K562 (cell line): ENCODE results near the gene ELMO1. TPM values are rescaled to one million over a fixed set of nuclear protein-coding genes. Genes with fewer than 3 reads are reported as not detected.

Experiments used
- ATAC-seq: fragments of 200-7000 bp; cut with Tn5 transposase; 3 replicates; pipeline ENCODE4 v1.9.1; 2020; ENCODE audit warnings: moderate library complexity
- BruUV-seq: library from RNA; stranded (reverse); fragments of 400-500 nt; replicated peaks from 2 replicates; lab custom pipeline; 2021; lab: Mats Ljungman, UMichigan
- CTCF ChIA-PET: fragments of 300-600 bp; formaldehyde crosslinking; extraction: SDS; loops from one replicate; lab custom pipeline; 2021; ENCODE audit warnings: low intra/inter-chr PET ratio; lab: Yijun Ruan, JAX
- POLR2A ChIA-PET: fragments of 300-600, 350-650 bp; sonication (Branson Sonifier 250); formaldehyde crosslinking; extraction: SDS; loops from one replicate; lab custom pipeline; 2021; ENCODE audit warnings: antibody characterized with exemption, inconsistent platforms; lab: Yijun Ruan, JAX
- DNase-seq, 4 experiments: peaks; one replicate each; pipeline versions ENCODE4 v3.0.0 to v3.0.0-alpha.2; 2011 to 2018; ENCODE audit warnings: low spot score in 3 of 4, mixed read lengths in 3 of 4; ENCODE audit errors: extremely low read depth in 1 of 4
- FAIRE-seq: peaks from 2 replicates; lab custom pipeline; 2011; peaks lifted over from hg19 to GRCh38; lab: Jason Lieb, UNC
- H2AFZ ChIP-seq: 2 replicates; pipeline ENCODE4 v1.6.0; 2011; ENCODE audit warnings: low read depth, low read length, control low read depth, inconsistent platforms
- H3K27ac ChIP-seq: fragments of 200-600 bp; 3 replicates; pipeline ENCODE4 v1.8.0; 2011; ENCODE audit warnings: low read depth, mild to moderate bottlenecking, control low read depth, inconsistent platforms, low read length, moderate library complexity, mixed read lengths; ENCODE audit errors: extremely low read depth
- H3K27me3 ChIP-seq, 2 experiments: fragments of 300-600 bp in 1 of 2; 2 replicates in 1 of 2; 3 replicates in 1 of 2; pipeline versions ENCODE4 v1.6.0 to v1.8.0; 2011; ENCODE audit warnings: inconsistent platforms in 2 of 2, low read length in 2 of 2, mild to moderate bottlenecking in 1 of 2, mixed read lengths in 1 of 2, moderate library complexity in 1 of 2; ENCODE audit not compliant: control insufficient read depth in 2 of 2, insufficient read depth in 2 of 2
- H3K36me3 ChIP-seq: fragments of 300-600 bp; 3 replicates; pipeline ENCODE4 v1.8.0; 2011; ENCODE audit warnings: mild to moderate bottlenecking, low read length, inconsistent platforms; ENCODE audit not compliant: control insufficient read depth, insufficient read depth
- H3K4me1 ChIP-seq, 2 experiments: fragments of 200-600 bp in 1 of 2; replicated peaks in 1 of 2; 2 replicates in 1 of 2; 3 replicates in 1 of 2; pipeline versions ENCODE4 v1.5.1 to v1.8.0; 2011; ENCODE audit warnings: inconsistent platforms in 2 of 2, low read length in 2 of 2, mild to moderate bottlenecking in 1 of 2, mixed read lengths in 1 of 2, moderate library complexity in 1 of 2; ENCODE audit not compliant: control insufficient read depth in 2 of 2, insufficient read depth in 2 of 2
- H3K4me2 ChIP-seq: 2 replicates; pipeline ENCODE4 v1.6.1; 2011; ENCODE audit warnings: low read length, control low read depth, inconsistent platforms, mixed read lengths; ENCODE audit not compliant: insufficient read depth
- H3K4me3 ChIP-seq: fragments of 200-600 bp; sonication (generic), shearing (Covaris generic); 2 replicates; pipeline ENCODE4 v1.5.1; 2016; ENCODE audit warnings: control low read depth, inconsistent platforms
- H3K79me2 ChIP-seq: fragments of 200-600 bp; 3 replicates; pipeline ENCODE4 v1.8.0; 2011; ENCODE audit warnings: low read length, inconsistent platforms; ENCODE audit not compliant: control insufficient read depth, insufficient read depth
- H3K9ac ChIP-seq, 2 experiments: 2 replicates each; pipeline versions ENCODE4 v1.6.0 to v1.6.1; 2011; ENCODE audit warnings: low read depth in 2 of 2, low read length in 2 of 2, control low read depth in 1 of 2, inconsistent platforms in 1 of 2, mild to moderate bottlenecking in 1 of 2, mixed read lengths in 1 of 2; ENCODE audit not compliant: insufficient read depth in 1 of 2
- H3K9me1 ChIP-seq: one replicate; pipeline ENCODE4 v1.6.0; 2011; ENCODE audit warnings: inconsistent platforms, mild to moderate bottlenecking, low read length, moderate library complexity; ENCODE audit not compliant: control insufficient read depth, insufficient read depth
- H3K9me3 ChIP-seq: replicated peaks from 2 replicates; pipeline ENCODE4 v1.5.1; 2011; ENCODE audit warnings: low read depth, low read length, inconsistent platforms; ENCODE audit not compliant: control insufficient read depth, insufficient read depth
- H4K20me1 ChIP-seq: replicated peaks from 2 replicates; pipeline ENCODE4 v1.6.1; 2011; ENCODE audit warnings: low read length, inconsistent platforms, mixed read lengths; ENCODE audit not compliant: control insufficient read depth, insufficient read depth
- CHD1 ChIP-seq: fragments of 200-600 bp; sonication (generic); IDR thresholded peaks from one replicate; pipeline ENCODE4 v1.6.1; 2012; ENCODE audit warnings: mild to moderate bottlenecking, moderate library complexity, low read length, inconsistent platforms
- EHMT2 ChIP-seq: fragments of 450-650 bp; IDR thresholded peaks from 2 replicates; pipeline ENCODE4 v1.6.1; 2018; ENCODE audit warnings: antibody characterized with exemption
- HEY1 ChIP-seq: fragments of 250-450 bp; sonication (Bioruptor Pico); IDR thresholded peaks from 2 replicates; pipeline ENCODE4 v1.5.0; 2020; ENCODE audit warnings: mild to moderate bottlenecking, moderate library complexity, borderline replicate concordance
- MYNN ChIP-seq, 2 experiments: sonication (generic); formaldehyde crosslinking in 1 of 2; IDR thresholded peaks; 2 replicates each; pipeline versions ENCODE4 v1.5.0 to v1.6.1; 2016 to 2020; ENCODE audit warnings: antibody characterized with exemption in 1 of 2, missing genetic modification reagents in 1 of 2
- NFXL1 ChIP-seq: fragments of 450-650 bp; formaldehyde crosslinking; IDR thresholded peaks from 2 replicates; pipeline ENCODE4 v1.4.0; 2021; ENCODE audit warnings: mild to moderate bottlenecking
- PCBP1 ChIP-seq: fragments of 200-400 bp; formaldehyde crosslinking; IDR thresholded peaks from 2 replicates; pipeline ENCODE4 v1.6.1; 2018; ENCODE audit warnings: mild to moderate bottlenecking, low read depth, low read length; ENCODE audit not compliant: poor library complexity, severe bottlenecking
- PML ChIP-seq: IDR thresholded peaks from 2 replicates; pipeline ENCODE4 v1.6.1; 2012; ENCODE audit warnings: low read length, inconsistent platforms
- ZNF197 ChIP-seq: fragments of 200-800 bp; sonication (Bioruptor generic); IDR thresholded peaks from 2 replicates; pipeline ENCODE4 v1.6.1; 2016; ENCODE audit warnings: low read depth, missing genetic modification characterization, missing compliant biosample characterization
- WGBS: fragments of 100-300 bp; shearing (Covaris generic); methylation state at CpG from one replicate; pipeline ENCODE4 v1.1.6; 2016; ENCODE audit warnings: low coverage, mixed read lengths; ENCODE audit not compliant: insufficient coverage; ENCODE audit errors: missing lambda C conversion rate; 5-methylcytosine and 5-hydroxymethylcytosine counted together
- in situ Hi-C: fragments of 300-500 bp; cut with MboI; formaldehyde crosslinking; loops from 4 replicates; pipeline ENCODE4 v1.15.0; 2018; ENCODE audit warnings: inconsistent platforms, mixed read lengths
- intact Hi-C: fragments of 100-400 bp; cut with micrococcal nuclease; formaldehyde crosslinking; loops from 2 replicates; pipeline ENCODE4 v1.14.2; 2022
- polyA plus RNA-seq, 8 experiments: library from polyadenylated mRNA; depleted of rRNA in 4 of 8; stranded (reverse) in 5 of 8; unstranded in 3 of 8; fragments of >200 nt; fragmentation: Nextera tagmentation in 2 of 8; fragmentation: Illumina TruSeq in 1 of 8; extraction: Ambion mirVana in 2 of 8; extraction: Trizol in 1 of 8; gene quantifications; 2 replicates each; pipeline versions ENCODE4 v1.2.1 to v1.2.3, GENCODE V29; 2011 to 2014; ENCODE audit warnings: inconsistent platforms in 1 of 8, missing spikeins in 1 of 8
- total RNA-seq, 7 experiments: library from RNA; depleted of rRNA in 6 of 7; stranded (reverse); fragments of >200 nt in 6 of 7; fragmentation: Illumina TruSeq in 2 of 7; extraction: Trizol in 2 of 7; gene quantifications; 2 replicates each; pipeline versions ENCODE4 v1.2.1 to v1.2.3, GENCODE V29; 2011 to 2021; ENCODE audit warnings: low replicate concordance in 1 of 7
- TF ChIP-seq, protein P1 (sequence below): fragments of 250-450 bp; sonication (Bioruptor Pico); IDR thresholded peaks from 2 replicates; pipeline ENCODE4 v1.4.0; 2020; ENCODE audit warnings: borderline replicate concordance
- TF ChIP-seq, protein P2 (sequence below): fragments of 450-650 bp; IDR thresholded peaks from 2 replicates; pipeline ENCODE4 v1.6.1; 2018; ENCODE audit not compliant: partially characterized antibody
- TF ChIP-seq, protein P3 (sequence below): IDR thresholded peaks from 3 replicates; pipeline ENCODE4 v1.6.1; 2011; ENCODE audit warnings: borderline replicate concordance, mild to moderate bottlenecking; ENCODE audit not compliant: insufficient read length, insufficient read depth

Gene ELMO1
- total and polyA plus RNA-seq, 9 of the 15 experiments (the other 6 are each of a cell fraction or from before 2014, with no cell fraction given): 0.36 to 7.2 (median 3.6) TPM

DNA sequence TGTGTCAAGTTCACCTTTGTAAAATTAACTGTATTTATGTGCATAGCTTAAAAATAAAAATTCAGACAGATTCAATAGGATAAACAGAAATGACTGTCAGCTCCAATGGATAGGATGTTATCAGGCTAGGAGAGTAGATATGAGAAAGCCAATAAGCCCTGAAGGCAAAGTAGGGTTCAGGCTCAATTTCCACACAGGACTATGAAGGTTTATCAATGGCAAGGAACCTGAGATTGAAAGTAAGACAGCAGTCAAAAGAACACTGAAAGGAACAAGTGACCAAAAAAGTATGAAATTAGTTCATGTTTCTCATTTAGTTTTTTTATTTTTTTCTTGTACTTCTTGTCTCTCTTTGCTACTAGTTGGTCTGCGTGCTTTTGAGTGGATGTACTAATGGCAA lies 121.4 kb downstream of the ELMO1 start:
- in situ Hi-C loops: no loop called here
- H3K4me2 ChIP-seq: no peak overlapping the region
- H3K79me2 ChIP-seq: no peaks in the 10 kb centered on the region
- H3K36me3 ChIP-seq: no peaks in the 10 kb centered on the region
- intact Hi-C loops: no loop called here
- H3K4me3 ChIP-seq: no peak overlapping the region
- ChIA-PET POLR2A (interaction anchor here (1.4 kb wide), 1 partner anchor 8 kb away, joined by 3 read pairs; no protein-coding TSS in a partner anchor), CTCF (no interaction called here)
- peaks cover 0 to 9% of the 10 kb centered on the region in 2 experiments; a peak in 1 of 5 replicates for H3K27me3 ChIP-seq
- H3K9me1 ChIP-seq: no peaks in the 10 kb centered on the region
- no peaks in the 10 kb centered on the region for H3K9me3 ChIP-seq
- FAIRE-seq (no peak), DNase-seq (no peak), ATAC-seq (no peak)
- no peaks in the 10 kb centered on the region for H3K4me1 ChIP-seq
- TF ChIP-seq ZNF197 (CRISPR knock-in tag): no peak
- TF ChIP-seq PCBP1: no peak
- TF ChIP-seq CHD1: no peak
- no peak for TF ChIP-seq MYNN (IDR thresholded peaks at IDR 0.05)
- TF ChIP-seq MYNN (CRISPR knock-in tag; IDR thresholded peaks at IDR 0.05): no peak
- TF ChIP-seq, protein P1, sequence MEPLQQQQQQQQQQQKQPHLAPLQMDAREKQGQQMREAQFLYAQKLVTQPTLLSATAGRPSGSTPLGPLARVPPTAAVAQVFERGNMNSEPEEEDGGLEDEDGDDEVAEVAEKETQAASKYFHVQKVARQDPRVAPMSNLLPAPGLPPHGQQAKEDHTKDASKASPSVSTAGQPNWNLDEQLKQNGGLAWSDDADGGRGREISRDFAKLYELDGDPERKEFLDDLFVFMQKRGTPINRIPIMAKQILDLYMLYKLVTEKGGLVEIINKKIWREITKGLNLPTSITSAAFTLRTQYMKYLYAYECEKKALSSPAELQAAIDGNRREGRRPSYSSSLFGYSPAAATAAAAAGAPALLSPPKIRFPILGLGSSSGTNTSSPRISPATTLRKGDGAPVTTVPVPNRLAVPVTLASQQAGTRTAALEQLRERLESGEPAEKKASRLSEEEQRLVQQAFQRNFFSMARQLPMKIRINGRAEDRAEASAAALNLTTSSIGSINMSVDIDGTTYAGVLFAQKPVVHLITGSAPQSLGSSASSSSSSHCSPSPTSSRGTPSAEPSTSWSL (CRISPR knock-in tag): no peak
- no peak for TF ChIP-seq HEY1 (CRISPR knock-in tag)
- no peak for TF ChIP-seq EHMT2
- TF ChIP-seq, protein P2, sequence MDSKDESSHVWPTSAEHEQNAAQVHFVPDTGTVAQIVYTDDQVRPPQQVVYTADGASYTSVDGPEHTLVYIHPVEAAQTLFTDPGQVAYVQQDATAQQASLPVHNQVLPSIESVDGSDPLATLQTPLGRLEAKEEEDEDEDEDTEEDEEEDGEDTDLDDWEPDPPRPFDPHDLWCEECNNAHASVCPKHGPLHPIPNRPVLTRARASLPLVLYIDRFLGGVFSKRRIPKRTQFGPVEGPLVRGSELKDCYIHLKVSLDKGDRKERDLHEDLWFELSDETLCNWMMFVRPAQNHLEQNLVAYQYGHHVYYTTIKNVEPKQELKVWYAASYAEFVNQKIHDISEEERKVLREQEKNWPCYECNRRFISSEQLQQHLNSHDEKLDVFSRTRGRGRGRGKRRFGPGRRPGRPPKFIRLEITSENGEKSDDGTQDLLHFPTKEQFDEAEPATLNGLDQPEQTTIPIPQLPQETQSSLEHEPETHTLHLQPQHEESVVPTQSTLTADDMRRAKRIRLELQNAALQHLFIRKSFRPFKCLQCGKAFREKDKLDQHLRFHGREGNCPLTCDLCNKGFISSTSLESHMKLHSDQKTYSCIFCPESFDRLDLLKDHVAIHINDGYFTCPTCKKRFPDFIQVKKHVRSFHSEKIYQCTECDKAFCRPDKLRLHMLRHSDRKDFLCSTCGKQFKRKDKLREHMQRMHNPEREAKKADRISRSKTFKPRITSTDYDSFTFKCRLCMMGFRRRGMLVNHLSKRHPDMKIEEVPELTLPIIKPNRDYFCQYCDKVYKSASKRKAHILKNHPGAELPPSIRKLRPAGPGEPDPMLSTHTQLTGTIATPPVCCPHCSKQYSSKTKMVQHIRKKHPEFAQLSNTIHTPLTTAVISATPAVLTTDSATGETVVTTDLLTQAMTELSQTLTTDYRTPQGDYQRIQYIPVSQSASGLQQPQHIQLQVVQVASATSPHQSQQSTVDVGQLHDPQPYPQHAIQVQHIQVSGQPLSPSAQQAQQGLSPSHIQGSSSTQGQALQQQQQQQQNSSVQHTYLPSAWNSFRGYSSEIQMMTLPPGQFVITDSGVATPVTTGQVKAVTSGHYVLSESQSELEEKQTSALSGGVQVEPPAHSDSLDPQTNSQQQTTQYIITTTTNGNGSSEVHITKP: no peak
- TF ChIP-seq, protein P3, sequence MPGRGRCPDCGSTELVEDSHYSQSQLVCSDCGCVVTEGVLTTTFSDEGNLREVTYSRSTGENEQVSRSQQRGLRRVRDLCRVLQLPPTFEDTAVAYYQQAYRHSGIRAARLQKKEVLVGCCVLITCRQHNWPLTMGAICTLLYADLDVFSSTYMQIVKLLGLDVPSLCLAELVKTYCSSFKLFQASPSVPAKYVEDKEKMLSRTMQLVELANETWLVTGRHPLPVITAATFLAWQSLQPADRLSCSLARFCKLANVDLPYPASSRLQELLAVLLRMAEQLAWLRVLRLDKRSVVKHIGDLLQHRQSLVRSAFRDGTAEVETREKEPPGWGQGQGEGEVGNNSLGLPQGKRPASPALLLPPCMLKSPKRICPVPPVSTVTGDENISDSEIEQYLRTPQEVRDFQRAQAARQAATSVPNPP: no peak
- TF ChIP-seq NFXL1: no peak
- TF ChIP-seq PML: no peak
- 23% methylated on average over 1 of the region's 1 CpG for WGBS
- BruUV-seq: no TSS peak
- no peaks in the 10 kb centered on the region for H4K20me1 ChIP-seq
- H2AFZ ChIP-seq: no peak overlapping the region
- no peak overlapping the region for H3K27ac ChIP-seq
- H3K9ac ChIP-seq: no peak overlapping the region
